CD4-positive, alpha-beta memory T cell (primary cell): ENCODE data around the gene PLCB1. TPM values are rescaled to one million over a fixed set of nuclear protein-coding genes. Genes with fewer than 3 reads are reported as not detected.
"Not testable (repeated sequence)": the region's sequence is repeated elsewhere in the genome, so short reads cannot be mapped to it uniquely, and the experiment has no call there.

Experiments used
- CTCF ChIA-PET: fragments of 350-600 bp; sonication (Branson Sonifier 250); formaldehyde crosslinking; loops from one replicate; lab custom pipeline; 2021; ENCODE audit warnings: inconsistent platforms; ENCODE audit not compliant: partially characterized antibody; lab: Charles Lee
- POLR2A ChIA-PET: fragments of 350-600 bp; sonication (Branson Sonifier 250); formaldehyde crosslinking; loops from one replicate; lab custom pipeline; 2021; ENCODE audit not compliant: partially characterized antibody; lab: Charles Lee
- DNase-seq, 5 donors: peaks; one replicate each; pipeline versions ENCODE4 v3.0.0 to v3.0.0-alpha.2; 2020 to 2022; ENCODE audit warnings: mixed read lengths in 1 of 5
- H3K27ac ChIP-seq: one replicate; pipeline ENCODE4 v1.7.0; 2013; ENCODE audit warnings: low read depth, low read length
- H3K27me3 ChIP-seq: 2 replicates; pipeline ENCODE4 v1.7.0; 2013; ENCODE audit warnings: mild to moderate bottlenecking, low read length, moderate library complexity; ENCODE audit not compliant: insufficient read depth
- H3K36me3 ChIP-seq: 2 replicates; pipeline ENCODE4 v1.7.0; 2013; ENCODE audit warnings: mild to moderate bottlenecking, low read length, moderate library complexity; ENCODE audit not compliant: insufficient read depth
- H3K4me1 ChIP-seq: 2 replicates; pipeline ENCODE4 v1.7.0; 2013; ENCODE audit warnings: mild to moderate bottlenecking, low read length, moderate library complexity; ENCODE audit not compliant: insufficient read depth
- H3K4me3 ChIP-seq, 2 donors: one replicate each; pipeline ENCODE4 v1.7.0; 2013; ENCODE audit warnings: low read length in 2 of 2, mild to moderate bottlenecking in 1 of 2
- H3K9me3 ChIP-seq, 2 donors: one replicate each; pipeline ENCODE4 v1.7.0; 2013; ENCODE audit warnings: low read length in 2 of 2, control low read depth in 1 of 2; ENCODE audit not compliant: control insufficient read depth in 1 of 2
- H3K27ac Mint-ChIP-seq, 7 donors: one replicate each; pipeline ENCODE4 v1.8.0; 2020 to 2021; ENCODE audit warnings: mixed read lengths in 7 of 7, mild to moderate bottlenecking in 6 of 7, inconsistent platforms in 3 of 7, moderate library complexity in 3 of 7
- H3K27me3 Mint-ChIP-seq, 2 donors: one replicate each; pipeline ENCODE4 v1.8.0; 2020 to 2021; ENCODE audit warnings: mixed read lengths in 2 of 2
- H3K36me3 Mint-ChIP-seq, 2 donors: one replicate each; pipeline ENCODE4 v1.8.0; 2020 to 2021; ENCODE audit warnings: mixed read lengths in 2 of 2, inconsistent platforms in 1 of 2, mild to moderate bottlenecking in 1 of 2
- H3K4me1 Mint-ChIP-seq, 4 donors: one replicate each; pipeline ENCODE4 v1.8.0; 2020 to 2021; ENCODE audit warnings: mixed read lengths in 4 of 4, mild to moderate bottlenecking in 1 of 4
- H3K4me3 Mint-ChIP-seq, 8 donors: one replicate each; pipeline ENCODE4 v1.8.0; 2020 to 2021; ENCODE audit warnings: mixed read lengths in 8 of 8, mild to moderate bottlenecking in 7 of 8, moderate library complexity in 6 of 8, inconsistent platforms in 3 of 8
- H3K9me3 Mint-ChIP-seq, 8 donors: one replicate each; pipeline ENCODE4 v1.8.0; 2020 to 2021; ENCODE audit warnings: mixed read lengths in 8 of 8, mild to moderate bottlenecking in 5 of 8, inconsistent platforms in 3 of 8, moderate library complexity in 1 of 8
- intact Hi-C: fragments of 100-400 bp; cut with micrococcal nuclease; formaldehyde crosslinking; loops from one replicate; pipeline ENCODE4 v1.15.1; 2023
- polyA plus RNA-seq, 2 donors: library from polyadenylated mRNA; unstranded; fragments of 300-500 nt; fragmentation: Illumina TruSeq; gene quantifications; one replicate each; pipeline ENCODE4 v1.2.3, GENCODE V29; 2021
- total RNA-seq, 2 experiments: library from RNA; stranded (reverse); gene quantifications; one replicate each; pipeline ENCODE4 v1.2.3, GENCODE V29; 2021

The PLCB1 gene
- total and polyA plus RNA-seq, 4 experiments from 2014 or later = 5.5 to 9.6 (median 8.2) TPM

DNA sequence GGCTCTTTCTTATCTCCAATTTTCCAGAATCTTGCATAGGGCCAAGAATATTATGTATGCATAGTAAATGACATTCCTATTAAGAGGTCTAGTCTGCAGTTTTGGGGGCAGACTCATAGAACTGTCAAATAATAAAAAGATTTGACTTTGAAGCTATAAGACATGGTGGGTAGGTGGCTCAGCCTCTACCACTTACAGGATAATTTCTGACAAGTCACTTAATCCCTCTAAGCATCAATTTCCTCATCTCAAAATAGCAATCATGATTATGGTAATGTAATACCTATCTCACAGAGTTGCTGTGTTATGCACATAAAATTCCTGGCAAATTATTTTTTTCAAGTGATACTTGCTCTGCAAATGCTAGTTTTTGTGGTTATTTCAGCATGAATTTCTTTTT lies 329.1 kb downstream of the PLCB1 start:
- Mint-ChIP-seq H3K4me3 (no peak overlapping the region), H3K27ac (no peak overlapping the region), H3K36me3 (peaks cover 0 to 15% of the 10 kb centered on the region in 2 donors), H3K27me3 (no peaks in the 10 kb centered on the region), H3K4me1 (peaks cover 0 to 10% (median 0%) of the 10 kb centered on the region in 4 donors), H3K9me3 (peaks cover 0 to 24% (median 7%) of the 10 kb centered on the region in 8 donors)
- H3K9me3 ChIP-seq = no peaks in the 10 kb centered on the region
- no peak overlapping the region for H3K4me3 ChIP-seq
- DNase-seq = no peak
- POLR2A ChIA-PET = no interaction called here
- H3K36me3 ChIP-seq = no peaks in the 10 kb centered on the region
- CTCF ChIA-PET = interaction anchor here (1.4 kb wide), 1 partner anchor 11 kb away, joined by 3 read pairs; no protein-coding TSS in a partner anchor
- no peaks in the 10 kb centered on the region for H3K4me1 ChIP-seq
- H3K27me3 ChIP-seq = no peaks in the 10 kb centered on the region
- intact Hi-C loops = no loop called here
- no peak overlapping the region for H3K27ac ChIP-seq

GRCh38 chr20:8464368-8464767 lies 332.3 kb downstream of the PLCB1 start:
- H3K4me1 ChIP-seq = no peaks in the 10 kb centered on the region
- DNase-seq = no peak
- CTCF ChIA-PET = no interaction called here
- Mint-ChIP-seq H3K27ac (no peak overlapping the region), H3K36me3 (peaks cover 0 to 10% of the 10 kb centered on the region in 2 donors), H3K27me3 (no peaks in the 10 kb centered on the region), H3K9me3 (peaks cover 0 to 24% (median 7%) of the 10 kb centered on the region in 8 donors), H3K4me3 (no peak overlapping the region), H3K4me1 (no peaks in the 10 kb centered on the region)
- intact Hi-C loops = no loop called here
- H3K36me3 ChIP-seq = no peaks in the 10 kb centered on the region
- POLR2A ChIA-PET = no interaction called here
- no peaks in the 10 kb centered on the region for H3K27me3 ChIP-seq
- no peak overlapping the region for H3K4me3 ChIP-seq
- no peak overlapping the region for H3K27ac ChIP-seq
- H3K9me3 ChIP-seq = no peaks in the 10 kb centered on the region

- H3K36me3 ChIP-seq, H3K4me1 ChIP-seq, H3K9me3 ChIP-seq, POLR2A ChIA-PET, H3K27me3 ChIP-seq, CTCF ChIA-PET, H3K4me3 ChIP-seq, intact Hi-C loops, H3K4me1 Mint-ChIP-seq, DNase-seq, H3K4me3 Mint-ChIP-seq, H3K27me3 Mint-ChIP-seq, H3K27ac Mint-ChIP-seq, H3K27ac ChIP-seq: not testable (repeated sequence)
- peaks cover 0 to 10% of the 10 kb centered on the region in 2 donors for H3K36me3 Mint-ChIP-seq
- H3K9me3 Mint-ChIP-seq = peaks cover 0 to 24% (median 7%) of the 10 kb centered on the region in 8 donors
Measured at GRCh38 chr20:8466781-8467180, 334.7 kb downstream of the PLCB1 start.

DNA sequence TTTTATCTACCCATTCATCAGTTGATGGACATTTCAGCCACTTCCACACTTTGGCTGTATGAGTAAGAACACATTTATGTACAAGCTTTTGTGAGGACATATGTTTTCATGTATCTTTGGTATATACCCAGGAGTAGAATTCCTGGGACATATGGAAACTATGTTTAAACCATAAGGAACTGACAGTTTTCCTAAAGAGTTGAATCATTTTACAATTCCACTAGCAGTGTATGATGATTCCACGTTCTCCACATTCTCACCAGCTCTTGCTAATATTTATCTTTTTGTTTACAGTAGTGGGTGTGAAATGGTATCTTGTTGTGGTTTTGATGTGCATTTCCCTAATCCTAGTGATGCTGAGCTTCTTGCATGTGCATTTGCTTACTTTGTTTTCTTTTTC lies 338.1 kb downstream of the PLCB1 start:
- Mint-ChIP-seq H3K36me3 (peaks cover 0 to 7% of the 10 kb centered on the region in 2 donors), H3K27me3 (no peaks in the 10 kb centered on the region), H3K9me3 (peaks cover 0 to 9% (median 1%) of the 10 kb centered on the region in 8 donors), H3K4me1 (no peaks in the 10 kb centered on the region), H3K4me3 (no peak overlapping the region), H3K27ac (no peak overlapping the region)
- ChIA-PET POLR2A (no interaction called here), CTCF (no interaction called here)
- Histone ChIP-seq H3K27me3 (no peaks in the 10 kb centered on the region), H3K27ac (no peak overlapping the region), H3K36me3 (no peaks in the 10 kb centered on the region), H3K4me1 (no peaks in the 10 kb centered on the region), H3K4me3 (no peak overlapping the region), H3K9me3 (no peaks in the 10 kb centered on the region)
- intact Hi-C loops = no loop called here
- DNase-seq = no peak

- intact Hi-C loops = no loop called here
- H3K4me1 Mint-ChIP-seq = no peaks in the 10 kb centered on the region
- peaks cover 0 to 3% of the 10 kb centered on the region in 2 donors for H3K36me3 Mint-ChIP-seq
- no peaks in the 10 kb centered on the region for H3K27me3 ChIP-seq
- no peaks in the 10 kb centered on the region for H3K4me1 ChIP-seq
- H3K27ac ChIP-seq = no peak overlapping the region
- H3K4me3 ChIP-seq = no peak overlapping the region
- no peaks in the 10 kb centered on the region for H3K27me3 Mint-ChIP-seq
- ChIA-PET POLR2A (no interaction called here), CTCF (interaction anchor here (1.0 kb wide), 1 partner anchor 11 kb away, joined by 3 read pairs; no protein-coding TSS in a partner anchor)
- no peak overlapping the region for H3K27ac Mint-ChIP-seq
- H3K36me3 ChIP-seq = no peaks in the 10 kb centered on the region
- peaks cover 0 to 6% (median 0%) of the 10 kb centered on the region in 8 donors for H3K9me3 Mint-ChIP-seq
- no peaks in the 10 kb centered on the region for H3K9me3 ChIP-seq
- H3K4me3 Mint-ChIP-seq = no peak overlapping the region
- DNase-seq = no peak
Measured at GRCh38 chr20:8471465-8471864, 339.4 kb downstream of the PLCB1 start.

- Mint-ChIP-seq H3K27ac (no peak overlapping the region), H3K9me3 (peaks cover 0 to 2% (median 0%) of the 10 kb centered on the region in 8 donors), H3K36me3 (peaks cover 0 to 3% of the 10 kb centered on the region in 2 donors), H3K4me1 (peaks cover 0 to 2% (median 0%) of the 10 kb centered on the region in 4 donors), H3K4me3 (no peak overlapping the region), H3K27me3 (no peaks in the 10 kb centered on the region)
- H3K4me3 ChIP-seq = no peak overlapping the region
- H3K27me3 ChIP-seq = no peaks in the 10 kb centered on the region
- no peak overlapping the region for H3K27ac ChIP-seq
- no peaks in the 10 kb centered on the region for H3K36me3 ChIP-seq
- H3K9me3 ChIP-seq = no peaks in the 10 kb centered on the region
- CTCF ChIA-PET = no interaction called here
- no peaks in the 10 kb centered on the region for H3K4me1 ChIP-seq
- intact Hi-C loops = no loop called here
- POLR2A ChIA-PET = no interaction called here
- DNase-seq = no peak
Measured at GRCh38 chr20:8473459-8473858, 341.4 kb downstream of the PLCB1 start.

DNA sequence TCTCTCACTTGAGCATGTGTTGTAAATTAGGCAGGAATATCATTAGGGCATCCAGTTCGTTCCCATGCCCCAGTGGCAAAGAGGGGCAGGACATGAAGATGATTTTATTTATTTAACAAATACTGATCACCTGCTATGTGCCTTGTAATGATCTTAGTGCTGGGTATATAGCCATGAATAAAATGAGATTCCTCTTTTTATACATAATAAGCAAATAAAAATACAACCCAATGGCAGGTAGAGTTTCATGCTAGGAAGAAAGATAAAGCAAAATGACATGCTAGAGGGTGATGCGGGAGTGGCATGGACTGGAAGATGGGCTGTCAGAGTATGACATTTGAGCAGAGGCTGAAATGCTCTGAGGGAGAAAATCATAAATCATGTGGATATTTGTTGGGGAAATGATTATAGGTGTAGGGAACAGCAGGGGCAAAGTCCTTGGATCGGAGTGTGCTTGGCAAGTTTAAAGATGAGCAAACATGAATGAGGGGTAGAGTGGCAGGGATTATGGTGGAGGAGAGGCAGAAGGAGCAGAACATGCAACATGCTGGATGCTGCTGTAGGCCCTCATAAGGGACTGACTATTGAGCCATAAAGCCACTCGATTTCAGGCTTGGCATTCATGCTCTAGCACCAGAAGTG lies 342.1 kb downstream of the PLCB1 start:
- no peaks in the 10 kb centered on the region for H3K36me3 ChIP-seq
- peaks cover 0 to 2% (median 0%) of the 10 kb centered on the region in 4 donors for H3K4me1 Mint-ChIP-seq
- H3K4me3 Mint-ChIP-seq = no peak overlapping the region
- ChIA-PET CTCF (no interaction called here), POLR2A (no interaction called here)
- H3K36me3 Mint-ChIP-seq = peaks cover 0 to 3% of the 10 kb centered on the region in 2 donors
- H3K27me3 ChIP-seq = no peaks in the 10 kb centered on the region
- DNase-seq = no peak
- no peaks in the 10 kb centered on the region for H3K9me3 ChIP-seq
- no peak overlapping the region for H3K4me3 ChIP-seq
- H3K4me1 ChIP-seq = no peaks in the 10 kb centered on the region
- peaks cover 0 to 2% (median 0%) of the 10 kb centered on the region in 8 donors for H3K9me3 Mint-ChIP-seq
- no peak overlapping the region for H3K27ac Mint-ChIP-seq
- H3K27ac ChIP-seq = no peak overlapping the region
- H3K27me3 Mint-ChIP-seq = no peaks in the 10 kb centered on the region
- intact Hi-C loops = no loop called here
